ENCODE results near the gene IGFBP5.
A peak's percentile ranks its signal among the peaks of the same experiment; 100 is the strongest.

The IGFBP5 gene

GRCh38 chr2:216694826-216695217, 527 bp downstream of the IGFBP5 start:
- DNase-seq (ENCODE audit: low read depth in 1 of 2, low spot score in 1 of 2) = no peak
- no peak for TF ChIP-seq GABPA (IDR thresholded peaks at IDR 0.05; ENCODE audit: low read depth)
- TF ChIP-seq REST (IDR thresholded peaks at IDR 0.05; ENCODE audit: insufficient replicate concordance, low read depth) = no peak
- TF ChIP-seq SPI1 (IDR thresholded peaks at IDR 0.05; ENCODE audit: borderline replicate concordance, low read depth) = no peak
- TF ChIP-seq POLR2AphosphoS5 (IDR thresholded peaks at IDR 0.05; ENCODE audit: low read depth) = no peak
- no peak for TF ChIP-seq CTCF (IDR thresholded peaks at IDR 0.05; ENCODE audit: insufficient read depth, low read length)
- Histone ChIP-seq H3K27ac (replicated peaks) (no peak overlapping the region), H3K27me3 (ENCODE audit: insufficient read depth, poor library complexity, severe bottlenecking) (peaks cover 75% of the 10 kb centered on the region), H3K4me3 (replicated peaks; ENCODE audit: insufficient read depth, low read length) (no peak overlapping the region)

- Histone ChIP-seq H3K4me3 (replicated peaks; ENCODE audit: insufficient read depth, low read length) (no peak overlapping the region; the same call in 1 of the 2 replicates), H3K27me3 (ENCODE audit: insufficient read depth, poor library complexity, severe bottlenecking) (peaks cover 78% of the 10 kb centered on the region), H3K27ac (replicated peaks) (no peak overlapping the region)
- peak in 1 of 2 experiments; percentile 25 for DNase-seq (ENCODE audit: low read depth in 1 of 2, low spot score in 1 of 2)
- TF ChIP-seq GABPA (IDR thresholded peaks at IDR 0.05; ENCODE audit: low read depth) (no peak), SPI1 (IDR thresholded peaks at IDR 0.05; ENCODE audit: borderline replicate concordance, low read depth) (no peak), CTCF (IDR thresholded peaks at IDR 0.05; ENCODE audit: insufficient read depth, low read length) (no peak), REST (IDR thresholded peaks at IDR 0.05; ENCODE audit: insufficient replicate concordance, low read depth) (no peak), POLR2AphosphoS5 (IDR thresholded peaks at IDR 0.05; ENCODE audit: low read depth) (no peak)
These were observed 1.1 kb downstream of the IGFBP5 start for GRCh38 chr2:216694082-216694825.

DNA sequence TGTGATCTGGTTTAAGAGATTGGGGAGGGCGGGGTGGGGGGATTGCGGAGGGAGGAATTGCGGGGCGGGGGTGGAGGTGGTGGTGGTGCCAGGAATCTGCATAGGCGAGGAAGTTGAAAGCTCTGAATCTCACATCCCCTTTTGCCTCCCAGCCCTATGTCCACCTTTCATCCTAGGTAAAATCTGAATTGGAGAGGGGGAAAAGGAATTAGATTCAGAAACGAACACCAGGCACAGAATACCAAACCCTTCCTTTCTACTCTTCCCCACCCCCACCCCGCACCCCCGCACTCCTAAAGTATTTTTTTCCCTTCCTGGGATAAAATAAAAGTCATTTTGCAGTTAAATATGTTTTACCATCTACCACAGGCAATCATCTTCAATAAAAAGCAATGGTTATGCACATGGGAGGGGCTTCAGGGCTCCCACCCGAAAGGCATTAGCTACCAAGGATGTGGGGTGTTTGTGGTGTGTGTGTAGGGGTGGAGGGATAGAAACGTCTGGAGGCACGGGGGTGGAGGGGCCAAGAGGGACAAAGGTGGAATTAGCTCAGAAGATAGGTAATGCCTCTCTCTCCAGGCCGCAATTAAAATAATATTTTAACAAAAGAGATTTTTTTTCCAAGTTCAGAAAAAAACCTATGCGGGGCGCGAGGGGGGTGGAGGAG, 1.8 kb downstream of the IGFBP5 start:
- no peak overlapping the region for H3K27ac ChIP-seq (replicated peaks)
- TF ChIP-seq SPI1 (IDR thresholded peaks at IDR 0.05; ENCODE audit: borderline replicate concordance, low read depth) = no peak
- TF ChIP-seq GABPA (IDR thresholded peaks at IDR 0.05; ENCODE audit: low read depth) = no peak
- TF ChIP-seq REST (IDR thresholded peaks at IDR 0.05; ENCODE audit: insufficient replicate concordance, low read depth) = no peak
- TF ChIP-seq POLR2AphosphoS5 (IDR thresholded peaks at IDR 0.05; ENCODE audit: low read depth) = no peak
- TF ChIP-seq CTCF (IDR thresholded peaks at IDR 0.05; ENCODE audit: insufficient read depth, low read length) = no peak
- no peak overlapping the region for H3K4me3 ChIP-seq (replicated peaks; ENCODE audit: insufficient read depth, low read length)
- peaks cover 74% of the 10 kb centered on the region for H3K27me3 ChIP-seq (ENCODE audit: insufficient read depth, poor library complexity, severe bottlenecking)
- DNase-seq (ENCODE audit: low read depth in 1 of 2, low spot score in 1 of 2) = no peak
